Activated CD4-positive, alpha-beta T cell treated with anti-CD3 and anti-CD28 coated beads, Interleukin-2, amount 50 U/mL, for 24 hours (primary cell): ENCODE results near the gene KRTAP19-1.

Experiments
- DNase-seq, 2 donors: peaks; one replicate each; pipeline ENCODE4 v3.0.0-alpha.2; 2020; ENCODE audit warnings: low read depth in 1 of 2, low spot score in 1 of 2

KRTAP19-1 gene

GRCh38 chr21:30430170-30430655 lies 50.0 kb downstream of the KRTAP19-1 start, which contains the start of gene KRTAP13-4:
Gene KRTAP13-4 (plus strand): TSS chr21:30430220. CDS start chr21:30430276, 56 bp downstream.
- DNase-seq = no peak
